BE2C (cell line): ENCODE measurements around the gene ADM.
A peak's percentile ranks its signal among the peaks of the same experiment; 100 is the strongest.

Experiments
- DNase-seq: peaks from one replicate; pipeline ENCODE4 v3.0.0-alpha.2; 2020
- H3K27me3 ChIP-seq: fragments of 250-450 bp; sonication (Bioruptor Pico); 2 replicates; pipeline ENCODE4 v1.5.1; 2020; ENCODE audit warnings: mild to moderate bottlenecking
- H3K36me3 ChIP-seq: fragments of 250-450 bp; sonication (Bioruptor Pico); 2 replicates; pipeline ENCODE4 v1.5.1; 2020; ENCODE audit warnings: mild to moderate bottlenecking
- H3K4me1 ChIP-seq: fragments of 250-450 bp; sonication (Bioruptor Pico); 2 replicates; pipeline ENCODE4 v1.5.1; 2020
- H3K4me3 ChIP-seq: 2 replicates; pipeline ENCODE4 v1.5.1; 2011; ENCODE audit warnings: low read depth, low read length
- H3K9me3 ChIP-seq: fragments of 250-450 bp; sonication (Bioruptor Pico); 2 replicates; pipeline ENCODE4 v1.5.1; 2020
- CTCF ChIP-seq: IDR thresholded peaks from 2 replicates; pipeline ENCODE4 v1.5.1; 2012; ENCODE audit warnings: mild to moderate bottlenecking, low read depth, low read length

Gene ADM

DNA sequence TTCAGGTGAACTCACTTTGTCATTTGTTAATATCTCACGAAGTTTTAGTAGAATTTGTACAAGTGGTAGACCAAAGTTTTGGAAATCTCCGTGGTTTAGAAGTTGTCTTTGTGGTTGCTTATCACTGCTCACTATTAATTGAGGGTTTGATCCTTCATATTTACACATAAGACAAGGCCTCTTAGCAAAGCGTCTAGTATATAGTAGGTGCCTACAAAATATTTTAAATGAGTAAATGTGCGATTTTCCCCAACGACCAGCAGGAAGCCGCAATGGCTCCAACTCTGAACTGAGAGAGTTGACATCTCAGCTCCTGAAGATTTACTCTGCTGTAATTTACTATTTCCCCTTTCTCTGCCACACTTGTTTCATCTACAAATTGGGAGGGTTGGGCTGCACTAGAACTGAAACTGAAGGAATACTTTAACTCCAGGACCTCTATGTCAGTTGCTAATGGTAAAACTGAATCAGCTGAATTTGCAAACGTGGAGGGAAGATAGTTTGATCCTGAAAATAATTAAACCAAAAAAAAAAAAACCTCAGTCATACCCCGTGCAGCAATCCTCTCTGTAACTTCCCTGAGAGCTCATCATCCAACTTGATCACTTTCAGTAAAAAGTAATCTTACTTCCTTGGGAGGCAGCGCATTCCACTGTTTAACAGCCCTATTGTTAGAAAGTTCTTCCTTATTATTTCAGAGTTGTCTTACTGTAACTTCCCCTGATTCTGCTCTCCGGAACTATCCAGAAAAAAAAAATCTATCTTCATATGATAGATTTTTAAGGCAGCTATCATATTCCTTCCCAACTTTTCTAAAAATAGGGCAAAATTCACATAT, 9.6 kb upstream of the ADM start:
- no peaks in the 10 kb centered on the region; the same call in 1 of the 2 replicates for H3K36me3 ChIP-seq
- no peaks in the 10 kb centered on the region for H3K4me1 ChIP-seq
- no peak for DNase-seq
- H3K27me3 ChIP-seq = no peaks in the 10 kb centered on the region
- no peak for TF ChIP-seq CTCF
- peak overlapping the region; percentile 78 for H3K4me3 ChIP-seq
- H3K9me3 ChIP-seq = no peaks in the 10 kb centered on the region

DNA sequence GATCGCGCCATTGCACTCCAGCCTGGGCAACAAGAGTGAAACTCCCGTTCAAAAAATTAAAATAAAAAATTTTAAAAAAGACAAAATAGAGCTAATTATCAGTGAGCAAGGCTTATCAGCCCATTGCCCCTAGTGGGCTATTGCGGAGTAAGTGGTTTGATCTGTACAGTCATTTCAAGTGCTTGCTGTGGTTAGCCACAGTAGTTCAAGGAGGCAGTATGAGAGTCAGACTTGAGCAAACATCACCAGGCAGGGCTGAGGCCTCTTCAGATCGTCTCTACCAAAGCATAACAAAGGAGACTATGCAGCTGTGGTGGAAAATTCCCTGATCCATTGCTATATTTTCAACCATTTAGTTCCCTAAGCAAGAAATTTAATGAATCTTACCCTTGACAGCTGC, 6.5 kb upstream of the ADM start:
- H3K27me3 ChIP-seq = no peaks in the 10 kb centered on the region

GRCh38 chr11:10301656-10302358, 3.1 kb upstream of the ADM start:
- Histone ChIP-seq H3K4me1 (no peaks in the 10 kb centered on the region), H3K36me3 (no peaks in the 10 kb centered on the region), H3K9me3 (no peaks in the 10 kb centered on the region), H3K4me3 (no peak overlapping the region; the same call in 1 of the 2 replicates), H3K27me3 (no peaks in the 10 kb centered on the region; the same call in 1 of the 2 replicates)
- no peak for DNase-seq
- TF ChIP-seq CTCF = no peak

More for the DNA sequence above, 6.5 kb upstream of the ADM start:
- Histone ChIP-seq H3K36me3 (no peaks in the 10 kb centered on the region; the same call in 1 of the 2 replicates), H3K4me3 (no peak overlapping the region), H3K4me1 (no peaks in the 10 kb centered on the region), H3K9me3 (no peaks in the 10 kb centered on the region)
- no peak for DNase-seq
- TF ChIP-seq CTCF = no peak

DNA sequence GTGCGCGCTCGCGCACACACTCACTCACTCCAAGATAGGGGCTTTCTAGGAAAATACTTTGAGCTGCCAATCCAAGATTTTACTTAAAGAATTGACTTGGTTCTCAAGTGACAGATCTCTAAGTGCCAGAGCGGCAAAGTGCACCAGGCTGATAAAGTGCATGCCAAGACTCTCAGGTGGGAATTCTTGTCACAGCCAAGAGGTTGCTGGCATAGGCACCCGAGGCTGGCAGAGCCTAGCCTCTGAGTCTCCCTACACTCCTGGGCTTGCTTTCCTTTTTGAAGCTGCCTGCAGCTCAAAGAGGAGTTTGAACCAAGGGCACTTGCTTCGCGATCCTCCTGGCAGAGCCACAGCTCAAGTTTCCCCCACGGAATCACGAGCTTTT, 2.5 kb upstream of the ADM start:
- TF ChIP-seq CTCF = no peak
- Histone ChIP-seq H3K36me3 (no peaks in the 10 kb centered on the region), H3K4me3 (peak overlapping the region; percentile 74), H3K27me3 (no peaks in the 10 kb centered on the region; the same call in 1 of the 2 replicates), H3K4me1 (no peaks in the 10 kb centered on the region), H3K9me3 (no peaks in the 10 kb centered on the region)
- DNase-seq = no peak

- TF ChIP-seq CTCF = no peak
- peak; percentile 45 for DNase-seq
- H3K27me3 ChIP-seq = no peaks in the 10 kb centered on the region; the same call in 1 of the 2 replicates
- H3K9me3 ChIP-seq = no peaks in the 10 kb centered on the region
- no peaks in the 10 kb centered on the region for H3K36me3 ChIP-seq
- H3K4me1 ChIP-seq = no peaks in the 10 kb centered on the region
- H3K4me3 ChIP-seq = peak overlapping the region; percentile 74
Observed at GRCh38 chr11:10302744-10303557, 1.9 kb upstream of the ADM start.
